SK-N-SH (cell line): ENCODE results near the gene SLC25A38.

Experiments used
- EZH2phosphoT487 ChIP-seq: fragments of 200-600 bp; sonication (generic); IDR thresholded peaks from 2 replicates; pipeline ENCODE4 v1.6.1; 2017; ENCODE audit warnings: low read depth, mixed run types, mild to moderate bottlenecking, antibody characterized with exemption, moderate library complexity, borderline replicate concordance
- FOXJ3 ChIP-seq: sonication (generic); formaldehyde crosslinking; IDR thresholded peaks from 2 replicates; pipeline ENCODE4 v1.5.1; 2020; ENCODE audit warnings: mild to moderate bottlenecking, missing genetic modification reagents
- POLR2AphosphoS5 ChIP-seq: IDR thresholded peaks from 2 replicates; pipeline ENCODE4 v1.6.1; 2012; ENCODE audit warnings: low read depth, low read length
- RAD21 ChIP-seq: IDR thresholded peaks from 2 replicates; pipeline ENCODE4 v1.6.1; 2012; ENCODE audit warnings: mild to moderate bottlenecking, low read length
- RFX5 ChIP-seq: IDR thresholded peaks from 2 replicates; pipeline ENCODE4 v1.6.1; 2012; ENCODE audit warnings: mild to moderate bottlenecking, improper control_type of control experiment, low read length
- RXRA ChIP-seq: IDR thresholded peaks from 2 replicates; pipeline ENCODE4 v1.4.0; 2012; ENCODE audit warnings: low read depth, mild to moderate bottlenecking, borderline replicate concordance
- YY1 ChIP-seq: IDR thresholded peaks from 2 replicates; pipeline ENCODE4 v1.4.0; 2012; ENCODE audit warnings: low read depth, mild to moderate bottlenecking
- TF ChIP-seq, protein P1 (sequence below): fragments of 150-350 bp; IDR thresholded peaks from 2 replicates; pipeline ENCODE4 v1.6.1; 2017; ENCODE audit warnings: antibody characterized with exemption, low read length, low read depth, borderline replicate concordance
- TF ChIP-seq, protein P2 (sequence below): fragments of 200-600 bp; sonication (generic); IDR thresholded peaks from 2 replicates; pipeline ENCODE4 v1.6.1; 2017; ENCODE audit warnings: antibody characterized with exemption, mild to moderate bottlenecking, moderate library complexity
- TF ChIP-seq, protein P3 (sequence below): IDR thresholded peaks from 2 replicates; pipeline ENCODE4; 2012

DNA sequence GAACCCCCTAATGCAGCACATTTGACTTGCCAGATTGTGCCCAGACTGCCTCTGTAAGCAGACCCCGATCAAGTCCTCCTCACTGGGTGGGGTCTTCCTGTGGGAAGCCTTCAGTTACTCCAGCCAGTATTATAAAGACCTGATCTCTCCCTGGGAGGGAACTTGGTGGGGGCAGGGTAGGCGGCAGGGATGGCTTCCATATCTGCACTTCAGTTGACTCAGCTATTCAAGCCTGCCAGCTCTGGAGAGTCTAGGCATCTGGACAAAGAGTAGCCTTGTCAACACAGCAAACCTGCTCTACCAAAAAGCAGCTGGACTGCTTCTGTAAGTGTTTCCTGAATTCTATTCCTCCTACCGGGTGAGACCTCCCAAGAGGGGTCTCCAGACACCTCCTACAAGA is 21.0 kb upstream of the SLC25A38 start:
- TF ChIP-seq EZH2phosphoT487: no peak
- TF ChIP-seq, protein P1, sequence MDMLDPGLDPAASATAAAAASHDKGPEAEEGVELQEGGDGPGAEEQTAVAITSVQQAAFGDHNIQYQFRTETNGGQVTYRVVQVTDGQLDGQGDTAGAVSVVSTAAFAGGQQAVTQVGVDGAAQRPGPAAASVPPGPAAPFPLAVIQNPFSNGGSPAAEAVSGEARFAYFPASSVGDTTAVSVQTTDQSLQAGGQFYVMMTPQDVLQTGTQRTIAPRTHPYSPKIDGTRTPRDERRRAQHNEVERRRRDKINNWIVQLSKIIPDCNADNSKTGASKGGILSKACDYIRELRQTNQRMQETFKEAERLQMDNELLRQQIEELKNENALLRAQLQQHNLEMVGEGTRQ: no peak
- TF ChIP-seq, protein P2, sequence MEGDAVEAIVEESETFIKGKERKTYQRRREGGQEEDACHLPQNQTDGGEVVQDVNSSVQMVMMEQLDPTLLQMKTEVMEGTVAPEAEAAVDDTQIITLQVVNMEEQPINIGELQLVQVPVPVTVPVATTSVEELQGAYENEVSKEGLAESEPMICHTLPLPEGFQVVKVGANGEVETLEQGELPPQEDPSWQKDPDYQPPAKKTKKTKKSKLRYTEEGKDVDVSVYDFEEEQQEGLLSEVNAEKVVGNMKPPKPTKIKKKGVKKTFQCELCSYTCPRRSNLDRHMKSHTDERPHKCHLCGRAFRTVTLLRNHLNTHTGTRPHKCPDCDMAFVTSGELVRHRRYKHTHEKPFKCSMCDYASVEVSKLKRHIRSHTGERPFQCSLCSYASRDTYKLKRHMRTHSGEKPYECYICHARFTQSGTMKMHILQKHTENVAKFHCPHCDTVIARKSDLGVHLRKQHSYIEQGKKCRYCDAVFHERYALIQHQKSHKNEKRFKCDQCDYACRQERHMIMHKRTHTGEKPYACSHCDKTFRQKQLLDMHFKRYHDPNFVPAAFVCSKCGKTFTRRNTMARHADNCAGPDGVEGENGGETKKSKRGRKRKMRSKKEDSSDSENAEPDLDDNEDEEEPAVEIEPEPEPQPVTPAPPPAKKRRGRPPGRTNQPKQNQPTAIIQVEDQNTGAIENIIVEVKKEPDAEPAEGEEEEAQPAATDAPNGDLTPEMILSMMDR: no peak
- TF ChIP-seq FOXJ3 (CRISPR knock-in tag): no peak
- no peak for TF ChIP-seq RXRA
- TF ChIP-seq POLR2AphosphoS5: no peak
- TF ChIP-seq, protein P3, sequence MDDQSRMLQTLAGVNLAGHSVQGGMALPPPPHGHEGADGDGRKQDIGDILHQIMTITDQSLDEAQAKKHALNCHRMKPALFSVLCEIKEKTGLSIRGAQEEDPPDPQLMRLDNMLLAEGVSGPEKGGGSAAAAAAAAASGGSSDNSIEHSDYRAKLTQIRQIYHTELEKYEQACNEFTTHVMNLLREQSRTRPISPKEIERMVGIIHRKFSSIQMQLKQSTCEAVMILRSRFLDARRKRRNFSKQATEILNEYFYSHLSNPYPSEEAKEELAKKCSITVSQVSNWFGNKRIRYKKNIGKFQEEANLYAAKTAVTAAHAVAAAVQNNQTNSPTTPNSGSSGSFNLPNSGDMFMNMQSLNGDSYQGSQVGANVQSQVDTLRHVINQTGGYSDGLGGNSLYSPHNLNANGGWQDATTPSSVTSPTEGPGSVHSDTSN: no peak
- TF ChIP-seq RAD21: no peak
- TF ChIP-seq RFX5: no peak
- TF ChIP-seq YY1: no peak
